Activated T-helper 2 cell treated with anti-CD3 and anti-CD28 coated beads, Interferon-gamma antibody, Interleukin-2, Interleukin-4, amounts not matched to agents 10 μg/mL and 5 μg/mL and 100 μg/mL, durations not matched to agents 14 hours and 24 hours and 36 hours (primary cell): ENCODE measurements around the gene RAPGEF1. TPM values are rescaled to one million over a fixed set of nuclear protein-coding genes. Genes with fewer than 3 reads are reported as not detected.

ENCODE experiments used
- DNase-seq: peaks from one replicate; pipeline ENCODE4 v3.0.0; 2021; ENCODE audit warnings: low spot score
- H3K27ac Mint-ChIP-seq: one replicate; pipeline ENCODE4 v1.8.0; 2021; ENCODE audit warnings: mixed read lengths
- H3K27me3 Mint-ChIP-seq: one replicate; pipeline ENCODE4 v1.8.0; 2021; ENCODE audit warnings: low read depth, mixed read lengths
- H3K36me3 Mint-ChIP-seq: one replicate; pipeline ENCODE4 v1.8.0; 2021; ENCODE audit warnings: low read depth, mixed read lengths
- H3K4me1 Mint-ChIP-seq: one replicate; pipeline ENCODE4 v1.8.0; 2021; ENCODE audit warnings: low read depth, mixed read lengths
- H3K4me3 Mint-ChIP-seq: one replicate; pipeline ENCODE4 v1.8.0; 2021; ENCODE audit warnings: low read depth, mild to moderate bottlenecking, moderate library complexity, mixed read lengths
- H3K9me3 Mint-ChIP-seq: one replicate; pipeline ENCODE4 v1.8.0; 2021; ENCODE audit warnings: mixed read lengths
- intact Hi-C: fragments of 100-400 bp; cut with micrococcal nuclease; formaldehyde crosslinking; loops from one replicate; pipeline ENCODE4 v1.15.1; 2023
- total RNA-seq: library from RNA; stranded (reverse); gene quantifications from 2 replicates; pipeline ENCODE4 v1.2.3, GENCODE V29; 2022

Gene RAPGEF1
- total RNA-seq, 1 donor from 2014 or later, result 133 TPM

GRCh38 chr9:131707733-131708157 lies 32.1 kb downstream of the RAPGEF1 start:
- Mint-ChIP-seq H3K36me3 (peaks cover 36% of the 10 kb centered on the region), H3K27ac (peak overlapping the region; percentile 68), H3K4me1 (peaks cover 73% of the 10 kb centered on the region), H3K27me3 (no peaks in the 10 kb centered on the region), H3K9me3 (no peaks in the 10 kb centered on the region), H3K4me3 (no peak overlapping the region)
- intact Hi-C loops, result no loop called here
- DNase-seq, result no peak

DNA sequence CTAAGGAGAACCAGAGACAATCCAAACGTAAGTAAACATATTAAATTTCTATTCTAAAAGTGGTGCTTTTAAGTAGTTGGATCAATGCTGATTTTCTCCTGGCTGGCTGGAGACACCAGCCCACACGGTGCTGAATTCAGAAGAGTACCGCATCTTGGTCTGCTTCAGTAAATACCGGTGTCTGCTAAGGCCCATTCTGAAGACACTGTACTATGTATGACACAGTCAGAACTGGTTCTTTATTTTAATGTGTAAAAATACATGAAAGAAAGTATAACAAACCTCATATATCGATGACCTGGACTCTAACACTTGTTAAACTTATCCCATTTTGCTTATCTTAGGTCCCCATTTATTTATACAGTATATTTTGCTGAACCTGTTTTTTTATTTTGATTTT lies 32.8 kb downstream of the RAPGEF1 start:
- H3K36me3 Mint-ChIP-seq, result peaks cover 33% of the 10 kb centered on the region
- peak overlapping the region; percentile 72 for H3K27ac Mint-ChIP-seq
- DNase-seq, result no peak
- no peaks in the 10 kb centered on the region for H3K27me3 Mint-ChIP-seq
- H3K4me1 Mint-ChIP-seq, result peaks cover 72% of the 10 kb centered on the region
- no peak overlapping the region for H3K4me3 Mint-ChIP-seq
- intact Hi-C loops, result no loop called here
- no peaks in the 10 kb centered on the region for H3K9me3 Mint-ChIP-seq

DNA sequence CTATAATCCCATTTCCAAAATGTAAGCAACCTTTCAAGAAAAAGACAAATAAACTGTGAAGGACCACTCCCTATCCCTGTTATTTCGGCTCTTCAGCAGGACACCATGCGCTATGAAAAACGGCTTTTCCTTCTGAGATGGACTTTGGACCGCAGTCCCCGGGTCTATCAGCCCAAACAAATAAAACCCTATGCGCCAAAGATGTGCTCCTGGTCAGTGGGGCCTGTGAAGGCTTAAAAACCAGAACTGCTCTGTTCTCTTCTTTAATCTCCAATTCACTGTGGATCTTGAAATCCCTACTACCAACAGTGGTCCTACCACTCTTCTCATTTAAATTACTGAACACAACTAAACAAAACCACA lies 33.3 kb downstream of the RAPGEF1 start:
- no peaks in the 10 kb centered on the region for H3K27me3 Mint-ChIP-seq
- peak overlapping the region; percentile 72 for H3K27ac Mint-ChIP-seq
- H3K4me3 Mint-ChIP-seq, result no peak overlapping the region
- peaks cover 30% of the 10 kb centered on the region for H3K36me3 Mint-ChIP-seq
- intact Hi-C loops, result no loop called here
- H3K9me3 Mint-ChIP-seq, result no peaks in the 10 kb centered on the region
- H3K4me1 Mint-ChIP-seq, result peaks cover 74% of the 10 kb centered on the region
- no peak for DNase-seq

- DNase-seq, result no peak
- intact Hi-C loops, result no loop called here
- Mint-ChIP-seq H3K27me3 (no peaks in the 10 kb centered on the region), H3K4me3 (no peak overlapping the region), H3K36me3 (peaks cover 32% of the 10 kb centered on the region), H3K4me1 (peaks cover 71% of the 10 kb centered on the region), H3K27ac (no peak overlapping the region), H3K9me3 (no peaks in the 10 kb centered on the region)
Measured at GRCh38 chr9:131704988-131705387, 34.9 kb downstream of the RAPGEF1 start.

DNA sequence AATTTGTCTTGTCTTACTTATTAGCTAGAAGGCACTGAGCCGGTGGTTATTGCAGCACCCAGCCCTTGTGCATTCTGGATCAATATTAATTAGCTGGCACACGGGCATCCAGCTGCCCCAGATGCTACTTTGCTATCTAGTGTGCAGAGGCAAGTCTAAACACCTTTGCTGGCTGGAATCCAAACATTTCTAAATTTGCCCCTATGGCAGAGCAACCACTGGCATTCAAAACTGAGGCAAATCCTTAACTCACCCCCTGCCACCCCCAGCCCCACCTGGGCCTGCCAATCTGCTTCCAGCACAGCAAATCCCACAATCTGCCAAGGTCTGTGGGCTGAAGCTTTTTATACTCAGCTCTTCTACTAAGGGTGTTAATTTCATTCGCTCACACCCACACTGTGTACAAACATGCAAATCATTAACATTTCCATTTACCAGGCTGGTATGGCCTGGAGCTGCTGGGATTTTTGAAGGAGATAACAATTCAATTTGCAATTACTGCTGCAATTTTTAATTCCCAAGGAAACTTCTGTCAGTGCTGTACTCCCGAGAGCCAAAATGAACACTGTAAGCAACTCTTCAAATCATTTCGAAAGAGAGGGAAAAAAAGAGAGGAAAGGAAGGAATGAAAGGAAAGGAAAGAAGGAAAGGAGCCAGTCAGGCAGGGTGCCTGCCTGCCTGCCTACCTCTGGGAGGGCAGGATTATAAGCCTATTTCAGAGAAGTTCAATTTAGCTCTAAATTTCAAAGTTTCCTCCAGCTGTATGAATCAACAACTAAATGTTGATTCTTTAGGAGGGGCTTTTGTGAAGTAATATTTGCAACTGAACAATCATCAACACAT lies 35.5 kb downstream of the RAPGEF1 start:
- no peak for DNase-seq
- peaks cover 70% of the 10 kb centered on the region for H3K4me1 Mint-ChIP-seq
- no peaks in the 10 kb centered on the region for H3K27me3 Mint-ChIP-seq
- no peak overlapping the region for H3K4me3 Mint-ChIP-seq
- peak overlapping the region; percentile 57 for H3K27ac Mint-ChIP-seq
- no peaks in the 10 kb centered on the region for H3K9me3 Mint-ChIP-seq
- intact Hi-C loops, result no loop called here
- H3K36me3 Mint-ChIP-seq, result peaks cover 34% of the 10 kb centered on the region

- Mint-ChIP-seq H3K36me3 (peaks cover 31% of the 10 kb centered on the region), H3K4me3 (no peak overlapping the region), H3K9me3 (no peaks in the 10 kb centered on the region), H3K27me3 (no peaks in the 10 kb centered on the region), H3K4me1 (peaks cover 70% of the 10 kb centered on the region), H3K27ac (no peak overlapping the region)
- DNase-seq, result no peak
- intact Hi-C loops, result no loop called here
Measured at GRCh38 chr9:131703697-131704096, 36.2 kb downstream of the RAPGEF1 start.

- Mint-ChIP-seq H3K4me1 (peaks cover 72% of the 10 kb centered on the region), H3K27ac (no peak overlapping the region), H3K36me3 (peaks cover 27% of the 10 kb centered on the region), H3K27me3 (no peaks in the 10 kb centered on the region), H3K4me3 (no peak overlapping the region), H3K9me3 (no peaks in the 10 kb centered on the region)
- DNase-seq, result no peak
- intact Hi-C loops, result no loop called here
Measured at GRCh38 chr9:131702911-131703310, 37.0 kb downstream of the RAPGEF1 start.

DNA sequence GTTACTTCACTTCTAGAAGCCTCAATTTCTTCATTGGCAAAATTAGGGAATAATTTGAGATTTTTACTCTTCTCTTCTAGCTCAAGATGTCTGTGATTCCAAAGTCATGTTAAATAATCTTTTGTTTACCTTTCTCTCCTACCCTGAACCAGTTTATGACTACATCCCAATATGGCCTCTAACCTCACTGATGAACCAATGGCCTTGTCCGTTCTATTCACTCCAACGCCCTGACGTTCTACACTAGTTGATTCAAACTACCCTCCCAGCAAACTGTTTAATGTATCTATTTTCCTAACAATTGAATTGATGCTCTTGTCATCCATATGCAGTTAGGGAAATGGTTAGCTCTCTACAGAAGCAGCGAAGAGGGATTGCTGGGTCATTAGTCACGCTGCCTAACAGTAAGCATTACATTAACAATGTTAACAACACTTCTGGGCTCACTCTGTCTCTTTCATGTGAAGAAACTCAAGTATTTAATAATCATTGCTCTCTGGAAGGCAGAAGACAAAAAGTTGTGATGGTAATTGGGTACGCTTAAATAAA lies 38.0 kb downstream of the RAPGEF1 start:
- peaks cover 70% of the 10 kb centered on the region for H3K4me1 Mint-ChIP-seq
- intact Hi-C loops, result no loop called here
- no peaks in the 10 kb centered on the region for H3K9me3 Mint-ChIP-seq
- no peak overlapping the region for H3K4me3 Mint-ChIP-seq
- no peak overlapping the region for H3K27ac Mint-ChIP-seq
- DNase-seq, result no peak
- no peaks in the 10 kb centered on the region for H3K27me3 Mint-ChIP-seq
- H3K36me3 Mint-ChIP-seq, result peaks cover 22% of the 10 kb centered on the region

DNA sequence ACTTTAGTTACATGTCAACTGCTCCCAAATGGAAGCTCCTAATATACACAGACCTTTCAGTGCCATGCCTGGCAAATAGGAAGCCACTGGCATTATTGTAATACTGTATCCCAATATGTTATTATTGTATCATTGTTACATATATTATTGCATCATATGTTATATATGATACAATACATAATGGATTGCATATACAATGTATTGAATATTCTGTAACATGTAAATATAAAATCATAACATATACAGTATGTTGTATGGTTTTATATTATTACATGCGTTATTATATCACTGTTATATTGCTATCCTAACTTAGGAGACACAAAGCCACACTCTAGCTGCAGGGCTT lies 38.5 kb downstream of the RAPGEF1 start:
- H3K27ac Mint-ChIP-seq, result no peak overlapping the region
- H3K36me3 Mint-ChIP-seq, result peaks cover 17% of the 10 kb centered on the region
- no peak overlapping the region for H3K4me3 Mint-ChIP-seq
- H3K9me3 Mint-ChIP-seq, result no peaks in the 10 kb centered on the region
- no peaks in the 10 kb centered on the region for H3K27me3 Mint-ChIP-seq
- DNase-seq, result no peak
- peaks cover 68% of the 10 kb centered on the region for H3K4me1 Mint-ChIP-seq
- intact Hi-C loops, result no loop called here

DNA sequence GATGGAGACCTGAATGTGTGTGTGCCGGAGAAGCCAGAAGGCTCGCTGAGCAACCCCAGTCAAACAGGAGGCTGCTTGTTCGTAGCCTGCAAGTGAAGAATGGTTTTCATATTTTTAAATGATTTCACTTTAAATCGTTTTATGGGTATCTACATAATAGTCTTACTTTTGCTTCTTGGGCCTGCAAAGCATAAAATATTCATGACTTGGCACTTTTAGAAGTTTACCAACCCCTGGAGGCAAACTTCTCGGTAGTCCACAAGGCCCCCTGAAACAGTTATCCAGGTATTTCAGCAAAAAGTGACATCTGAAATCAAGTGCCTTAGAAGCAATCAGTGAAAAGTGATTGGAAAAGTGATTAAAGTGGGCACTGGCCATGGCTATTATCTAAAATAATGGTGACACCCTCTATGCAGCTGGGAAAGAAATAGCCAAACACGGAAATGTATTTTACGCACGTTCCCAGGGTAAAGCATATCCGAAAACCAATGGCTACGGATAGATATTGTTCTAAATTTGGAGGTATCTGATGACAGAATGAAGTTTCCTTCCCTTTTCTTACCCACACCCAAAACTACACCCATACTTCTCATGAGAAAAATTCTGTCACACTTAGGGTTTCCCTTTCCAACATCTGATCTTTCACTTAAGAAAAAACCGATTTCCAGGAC lies 39.0 kb downstream of the RAPGEF1 start:
- intact Hi-C loops, result no loop called here
- Mint-ChIP-seq H3K9me3 (no peaks in the 10 kb centered on the region), H3K4me3 (no peak overlapping the region)

DNA sequence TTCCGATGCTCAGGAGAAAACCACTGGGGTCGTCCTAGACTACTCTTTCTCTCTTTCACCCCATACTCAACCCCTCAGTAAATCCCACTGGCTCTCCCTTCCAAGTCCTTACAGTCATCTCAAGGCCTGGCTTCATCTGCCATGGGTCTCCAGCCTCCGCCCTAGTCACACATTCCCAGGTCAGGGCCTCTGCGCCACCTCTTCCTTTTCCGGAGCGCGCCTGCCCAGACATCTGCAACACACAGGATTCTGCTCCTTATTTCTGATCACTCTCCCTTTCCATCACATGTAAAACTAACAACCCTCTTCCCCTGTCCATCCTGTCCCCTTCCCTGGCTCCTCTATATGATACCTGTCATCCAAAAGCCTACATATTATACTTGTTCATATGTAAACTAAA lies 39.8 kb downstream of the RAPGEF1 start:
- DNase-seq, result no peak
- Mint-ChIP-seq H3K27ac (peak overlapping the region; percentile 19), H3K9me3 (no peaks in the 10 kb centered on the region), H3K36me3 (peaks cover 13% of the 10 kb centered on the region), H3K4me3 (no peak overlapping the region), H3K27me3 (no peaks in the 10 kb centered on the region), H3K4me1 (peaks cover 65% of the 10 kb centered on the region)
- intact Hi-C loops, result no loop called here

More for the DNA sequence above, 39.0 kb downstream of the RAPGEF1 start:
- H3K27me3 Mint-ChIP-seq, result no peaks in the 10 kb centered on the region
- no peak for DNase-seq
- peaks cover 67% of the 10 kb centered on the region for H3K4me1 Mint-ChIP-seq
- H3K36me3 Mint-ChIP-seq, result peaks cover 15% of the 10 kb centered on the region
- no peak overlapping the region for H3K27ac Mint-ChIP-seq

GRCh38 chr9:131698618-131698985 lies 41.3 kb downstream of the RAPGEF1 start:
- Mint-ChIP-seq H3K27me3 (no peaks in the 10 kb centered on the region), H3K4me3 (no peak overlapping the region), H3K36me3 (peaks cover 13% of the 10 kb centered on the region), H3K27ac (no peak overlapping the region), H3K4me1 (peaks cover 64% of the 10 kb centered on the region), H3K9me3 (no peaks in the 10 kb centered on the region)
- intact Hi-C loops, result no loop called here
- DNase-seq, result no peak

- peaks cover 68% of the 10 kb centered on the region for H3K4me1 Mint-ChIP-seq
Measured at GRCh38 chr9:131697908-131698617, 41.8 kb downstream of the RAPGEF1 start.

More at GRCh38 chr9:131697908-131698617, 41.8 kb downstream of the RAPGEF1 start:
- H3K27ac Mint-ChIP-seq, result peak overlapping the region; percentile 24
- H3K36me3 Mint-ChIP-seq, result peaks cover 17% of the 10 kb centered on the region
- intact Hi-C loops, result no loop called here
- no peak for DNase-seq
- H3K9me3 Mint-ChIP-seq, result no peaks in the 10 kb centered on the region
- H3K27me3 Mint-ChIP-seq, result no peaks in the 10 kb centered on the region
- H3K4me3 Mint-ChIP-seq, result no peak overlapping the region
